ENCODE results near the gene PARP11. TPM values are rescaled to one million over a fixed set of nuclear protein-coding genes. Genes with fewer than 3 reads are reported as not detected.

The PARP11 gene
- total and polyA plus RNA-seq, 2 of the 8 experiments (the other 6 are each of a cell fraction or from before 2014, with no cell fraction given) = 4.2 to 13.3 TPM

- Histone ChIP-seq H4K5ac (ENCODE audit: insufficient read length, low read depth, low read length) (no peak overlapping the region), H3K23ac (ENCODE audit: insufficient read length) (no peak overlapping the region), H3K79me2 (ENCODE audit: control insufficient read depth in 1 of 2, insufficient read depth in 2 of 2, low read length in 2 of 2) (no peaks in the 10 kb centered on the region), H3K18ac (ENCODE audit: extremely low read depth, low read length) (no peak overlapping the region), H2BK20ac (ENCODE audit: low read length) (no peak overlapping the region), H3K79me1 (ENCODE audit: low read depth, low read length) (no peaks in the 10 kb centered on the region), H4K20me1 (replicated peaks in 1 of 2; ENCODE audit: control insufficient read depth in 1 of 2, insufficient read depth in 2 of 2, low read length in 2 of 2) (no peaks in the 10 kb centered on the region), H3K4me1 (replicated peaks in 1 of 4; ENCODE audit: control insufficient read depth in 3 of 4, insufficient read depth in 4 of 4, low read length in 3 of 4) (peaks cover 0 to 5% (median 0%) of the 10 kb centered on the region in 4 experiments; a peak in 2 of 7 replicates), H3K27me3 (replicated peaks in 1 of 4; ENCODE audit: control insufficient read depth in 3 of 4, extremely low read depth in 1 of 4, insufficient read depth in 3 of 4, low read length in 3 of 4) (peaks cover 0 to 1% (median 0%) of the 10 kb centered on the region in 4 experiments; a peak in 1 of 7 replicates), H2BK5ac (ENCODE audit: low read depth, low read length) (no peak overlapping the region), H3K4me2 (ENCODE audit: insufficient read depth in 1 of 2, low read depth in 2 of 2, low read length in 2 of 2) (no peak overlapping the region), H3K27ac (ENCODE audit: low read depth, low read length) (no peak overlapping the region), H4K91ac (replicated peaks; ENCODE audit: insufficient read length, low read length) (no peak overlapping the region), H3K4ac (replicated peaks; ENCODE audit: insufficient read length, low read depth, low read length) (no peak overlapping the region), H3K36me3 (ENCODE audit: control insufficient read depth in 2 of 4, insufficient read depth in 4 of 4, low read length in 3 of 4) (0 out of 8 replicates have a peak, but pooled peaks cover 0 to 2% (median 0%) of the 10 kb centered on the region in 4 experiments), H2AK5ac (ENCODE audit: low read depth, low read length) (no peak overlapping the region), H2AFZ (ENCODE audit: low read length) (no peak overlapping the region), H3K9ac (replicated peaks in 1 of 4; ENCODE audit: extremely low read depth in 1 of 4, low read depth in 3 of 4, low read length in 3 of 4) (no peak overlapping the region; a peak in 1 of 7 replicates), H2BK12ac (ENCODE audit: low read depth, low read length) (no peak overlapping the region), H4K8ac (ENCODE audit: extremely low read depth, insufficient read depth, low read length) (no peak overlapping the region), H3K4me3 (ENCODE audit: extremely low read depth in 1 of 4, insufficient read depth in 2 of 4, low read depth in 3 of 4, low read length in 4 of 4) (no peak overlapping the region), H3K14ac (ENCODE audit: insufficient read length) (no peak overlapping the region), H3K56ac (replicated peaks; ENCODE audit: insufficient read length, low read depth, low read length) (no peak overlapping the region), H3K23me2 (ENCODE audit: low read depth, low read length) (no peaks in the 10 kb centered on the region), H2BK120ac (replicated peaks; ENCODE audit: low read depth, low read length) (no peak overlapping the region), H3K9me3 (ENCODE audit: insufficient read depth in 2 of 2, low read depth in 1 of 2, low read length in 1 of 2) (no peaks in the 10 kb centered on the region), H2BK15ac (ENCODE audit: low read length) (no peak overlapping the region)
- DNase-seq (ENCODE audit: low read depth in 1 of 2, low spot score in 2 of 2) (no peak), FAIRE-seq (no peak)
- ChIA-PET POLR2A (ENCODE audit: partially characterized antibody) (no interaction called here), CTCF (ENCODE audit: partially characterized antibody) (interaction anchor here (1.7 to 2.5 kb wide), 2 partner anchors 12 to 49 kb away, joined by 3 to 9 read pairs; no protein-coding TSS in a partner anchor)
- 87% methylated on average over 4 of the region's 4 CpGs; no CpG with 5 or more reads in 1 of the 2 experiments for WGBS, 2 experiments (ENCODE audit: extremely low coverage in 1 of 2, insufficient coverage in 1 of 2, insufficient read length in 1 of 2, insufficient replicate concordance in 2 of 2, low coverage in 1 of 2, low lambda C conversion rate in 2 of 2, missing lambda C conversion rate in 1 of 2)
- TF ChIP-seq YY1 (IDR thresholded peaks at IDR 0.05; ENCODE audit: low read depth, low read length) = no peak
- no peak for TF ChIP-seq BACH1 (IDR thresholded peaks at IDR 0.05; ENCODE audit: low read length)
- TF ChIP-seq EZH2 (IDR thresholded peaks at IDR 0.05; ENCODE audit: low read depth, low read length, severe bottlenecking) = no peak
- TF ChIP-seq ASH2L (IDR thresholded peaks at IDR 0.05; ENCODE audit: low read length) = no peak
- TF ChIP-seq JUND (IDR thresholded peaks at IDR 0.05; ENCODE audit: low read length) = no peak
- no peak for TF ChIP-seq POU5F1 (IDR thresholded peaks at IDR 0.05; ENCODE audit: low read depth, low read length)
- TF ChIP-seq CREB1 (IDR thresholded peaks at IDR 0.05) = no peak
- no peak for TF ChIP-seq CEBPB (IDR thresholded peaks at IDR 0.05; ENCODE audit: low read depth, low read length)
- no peak for TF ChIP-seq EP300 (IDR thresholded peaks at IDR 0.05; ENCODE audit: borderline replicate concordance in 1 of 2, low read depth in 2 of 2, low read length in 2 of 2)
- no peak for TF ChIP-seq ATF2 (IDR thresholded peaks at IDR 0.05; ENCODE audit: low read length)
- no peak for TF ChIP-seq KDM1A (IDR thresholded peaks at IDR 0.05; ENCODE audit: borderline replicate concordance, low read length)
- no peak for TF ChIP-seq TEAD4 (IDR thresholded peaks at IDR 0.05; ENCODE audit: low read depth, low read length)
- TF ChIP-seq SP4 (IDR thresholded peaks at IDR 0.05; ENCODE audit: low read length) = no peak
Measured at GRCh38 chr12:3815094-3815766, 58.0 kb downstream of the PARP11 start.
